SU-DHL-6 (cell line): ENCODE results near the gene ATAD2B.

Experiments
- EZH2phosphoT487 ChIP-seq: fragments of 200-600 bp; sonication (generic), shearing (Covaris generic); conservative IDR thresholded peaks from 2 replicates; pipeline ENCODE4 v1.6.1; 2018; ENCODE audit warnings: mild to moderate bottlenecking, antibody characterized with exemption, low read length, moderate library complexity, mixed read lengths
- TF ChIP-seq, protein P1 (sequence below): fragments of 200-600 bp; sonication (generic); IDR thresholded peaks from one replicate; pipeline ENCODE4 v1.5.1; 2017; ENCODE audit warnings: antibody characterized with exemption, mild to moderate bottlenecking, low read length, moderate library complexity; ENCODE audit not compliant: insufficient read depth, poor library complexity, severe bottlenecking

- TF ChIP-seq, protein P1, sequence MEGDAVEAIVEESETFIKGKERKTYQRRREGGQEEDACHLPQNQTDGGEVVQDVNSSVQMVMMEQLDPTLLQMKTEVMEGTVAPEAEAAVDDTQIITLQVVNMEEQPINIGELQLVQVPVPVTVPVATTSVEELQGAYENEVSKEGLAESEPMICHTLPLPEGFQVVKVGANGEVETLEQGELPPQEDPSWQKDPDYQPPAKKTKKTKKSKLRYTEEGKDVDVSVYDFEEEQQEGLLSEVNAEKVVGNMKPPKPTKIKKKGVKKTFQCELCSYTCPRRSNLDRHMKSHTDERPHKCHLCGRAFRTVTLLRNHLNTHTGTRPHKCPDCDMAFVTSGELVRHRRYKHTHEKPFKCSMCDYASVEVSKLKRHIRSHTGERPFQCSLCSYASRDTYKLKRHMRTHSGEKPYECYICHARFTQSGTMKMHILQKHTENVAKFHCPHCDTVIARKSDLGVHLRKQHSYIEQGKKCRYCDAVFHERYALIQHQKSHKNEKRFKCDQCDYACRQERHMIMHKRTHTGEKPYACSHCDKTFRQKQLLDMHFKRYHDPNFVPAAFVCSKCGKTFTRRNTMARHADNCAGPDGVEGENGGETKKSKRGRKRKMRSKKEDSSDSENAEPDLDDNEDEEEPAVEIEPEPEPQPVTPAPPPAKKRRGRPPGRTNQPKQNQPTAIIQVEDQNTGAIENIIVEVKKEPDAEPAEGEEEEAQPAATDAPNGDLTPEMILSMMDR = no peak
- TF ChIP-seq EZH2phosphoT487 = no peak
Observed at GRCh38 chr2:23761638-23762037, 165.3 kb downstream of the ATAD2B start.
